GM12892 (cell line): ENCODE data around the gene JMJD4.

Experiments used
- DNase-seq: peaks from one replicate; pipeline ENCODE4 v3.0.0; 2011; ENCODE audit not compliant: insufficient read length
- FAIRE-seq: peaks from 2 replicates; lab custom pipeline; 2011; peaks lifted over from hg19 to GRCh38; lab: Jason Lieb, UNC
- POLR2A ChIP-seq: IDR thresholded peaks from 2 replicates; pipeline ENCODE4 v1.6.1; 2011; ENCODE audit warnings: low read depth, low read length, control low read depth
- POLR2AphosphoS5 ChIP-seq: IDR thresholded peaks from 2 replicates; pipeline ENCODE4 v1.6.1; 2011; ENCODE audit warnings: low read depth, low read length, control low read depth
- TAF1 ChIP-seq: IDR thresholded peaks from 2 replicates; pipeline ENCODE4 v1.6.1; 2011; ENCODE audit warnings: low read depth, mild to moderate bottlenecking, control low read depth, low read length, borderline replicate concordance

The JMJD4 gene

GRCh38 chr1:227735539-227736285 lies 610 bp upstream of the JMJD4 start:
- FAIRE-seq (peak; percentile 67), DNase-seq (no peak)
- no peak for TF ChIP-seq POLR2AphosphoS5
- TF ChIP-seq POLR2A, result no peak
- no peak for TF ChIP-seq TAF1

DNA sequence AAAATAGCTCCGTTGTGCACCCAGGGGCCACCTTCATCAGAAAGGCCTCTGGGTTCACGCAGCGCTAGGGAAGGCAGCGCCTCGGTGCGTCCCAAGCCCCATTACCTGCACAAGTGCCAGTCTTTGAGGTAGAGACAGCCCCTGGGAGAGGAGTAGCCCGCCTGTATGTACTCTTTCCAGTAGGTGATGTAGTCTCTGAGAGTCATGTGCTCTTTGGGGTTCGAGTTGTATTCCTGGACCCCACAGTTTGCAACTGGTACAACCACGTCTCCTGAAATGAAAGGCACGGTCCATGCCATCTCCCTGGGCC lies 601 bp downstream of the JMJD4 start:
- TF ChIP-seq POLR2A (no peak), POLR2AphosphoS5 (no peak), TAF1 (no peak)
- DNase-seq (no peak), FAIRE-seq (peak; percentile 36)

DNA sequence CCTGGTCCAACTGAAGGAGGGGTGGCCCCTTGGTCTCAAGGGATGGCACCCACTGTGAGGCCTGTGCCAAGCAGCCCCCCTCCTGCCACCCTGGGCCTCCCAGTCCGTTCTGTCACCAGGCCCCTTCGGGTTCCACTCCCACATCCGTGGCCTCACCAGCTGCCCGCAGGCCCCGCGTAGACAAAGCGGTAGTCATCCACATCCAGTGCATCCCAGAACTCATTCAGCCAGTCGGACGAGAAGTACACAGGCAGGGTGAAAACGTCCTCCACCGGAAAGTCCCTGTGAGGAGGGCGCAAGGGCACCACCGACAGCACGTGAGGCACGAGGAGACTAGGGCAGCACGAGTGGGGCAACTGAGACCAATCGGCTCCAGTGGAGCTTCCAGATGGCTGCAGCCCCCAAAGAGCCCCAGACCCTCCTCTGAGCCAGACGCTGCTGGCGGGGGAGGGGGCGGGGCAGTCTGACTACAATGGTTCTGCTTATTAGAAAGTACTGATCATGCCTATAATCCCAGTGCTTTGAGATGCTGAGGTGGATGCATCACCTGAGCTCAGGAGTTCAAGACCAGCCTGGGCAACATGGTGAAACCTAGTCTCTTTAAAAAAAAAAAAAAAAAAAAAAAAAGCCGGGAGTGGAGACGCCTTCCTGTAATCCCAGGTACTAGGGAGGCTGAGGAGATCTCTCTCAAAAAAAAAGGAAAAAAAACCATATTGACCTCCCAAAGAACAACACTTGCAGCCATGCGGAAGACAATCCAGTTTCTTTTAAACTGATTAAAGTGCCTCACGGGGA lies 1.2 kb downstream of the JMJD4 start:
- DNase-seq (no peak), FAIRE-seq (no peak)

DNA sequence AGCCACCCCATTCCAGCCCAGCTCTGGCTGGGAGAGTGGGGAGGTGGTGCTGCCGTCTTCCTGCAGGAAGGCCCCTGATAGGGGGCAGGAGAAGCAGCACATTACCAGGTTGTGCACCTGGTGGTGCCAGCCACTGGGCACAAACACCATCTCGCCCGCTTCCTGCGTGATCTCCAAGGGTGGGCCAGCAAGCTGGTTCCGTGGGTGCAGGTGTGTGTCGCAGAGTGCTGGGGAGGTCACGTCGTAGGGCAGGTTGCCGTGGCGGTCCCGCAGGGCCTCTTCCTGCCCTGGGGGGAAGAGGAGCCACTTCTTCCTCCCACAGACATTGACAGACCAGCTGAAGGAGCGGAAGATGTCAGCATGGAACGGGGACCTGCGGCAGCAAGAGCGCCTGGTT lies 1.8 kb downstream of the JMJD4 start:
- no peak for TF ChIP-seq POLR2AphosphoS5
- DNase-seq, result no peak
- FAIRE-seq, result no peak

More for the DNA sequence above, 1.2 kb downstream of the JMJD4 start:
- TF ChIP-seq POLR2A (no peak), POLR2AphosphoS5 (no peak), TAF1 (no peak)

- TF ChIP-seq TAF1, result no peak
- TF ChIP-seq POLR2A, result no peak
- FAIRE-seq (no peak), DNase-seq (no peak)
Observed at GRCh38 chr1:227732586-227733308, 2.4 kb downstream of the JMJD4 start.

- TF ChIP-seq POLR2AphosphoS5 (no peak), TAF1 (no peak), POLR2A (no peak; the same call in 1 of the 2 replicates)
- FAIRE-seq (no peak), DNase-seq (no peak)
Observed at GRCh38 chr1:227731696-227732585, 3.2 kb downstream of the JMJD4 start.

DNA sequence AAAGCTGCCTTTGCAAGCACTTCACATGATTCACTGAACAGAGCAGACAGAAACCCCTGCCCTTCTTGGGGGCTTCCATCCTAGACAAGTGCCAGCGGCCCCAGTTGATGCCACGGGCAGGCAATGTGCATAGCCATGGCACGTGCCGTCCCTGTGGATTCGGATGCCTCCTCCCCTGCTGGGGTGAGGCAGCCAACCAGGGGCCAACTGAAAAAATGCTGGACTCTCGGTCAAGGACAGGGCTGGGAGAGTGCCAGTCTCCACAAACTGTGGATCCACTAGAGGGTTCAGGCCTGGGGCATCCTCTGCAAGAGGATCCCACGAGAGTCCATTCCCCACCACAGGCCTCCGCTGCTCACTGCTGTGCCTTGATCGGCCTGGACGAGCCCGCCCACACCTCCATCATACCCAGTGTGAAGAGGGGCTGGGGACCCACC lies 3.8 kb downstream of the JMJD4 start:
- TF ChIP-seq POLR2AphosphoS5 (no peak), TAF1 (no peak), POLR2A (no peak)
- FAIRE-seq (no peak), DNase-seq (no peak)

DNA sequence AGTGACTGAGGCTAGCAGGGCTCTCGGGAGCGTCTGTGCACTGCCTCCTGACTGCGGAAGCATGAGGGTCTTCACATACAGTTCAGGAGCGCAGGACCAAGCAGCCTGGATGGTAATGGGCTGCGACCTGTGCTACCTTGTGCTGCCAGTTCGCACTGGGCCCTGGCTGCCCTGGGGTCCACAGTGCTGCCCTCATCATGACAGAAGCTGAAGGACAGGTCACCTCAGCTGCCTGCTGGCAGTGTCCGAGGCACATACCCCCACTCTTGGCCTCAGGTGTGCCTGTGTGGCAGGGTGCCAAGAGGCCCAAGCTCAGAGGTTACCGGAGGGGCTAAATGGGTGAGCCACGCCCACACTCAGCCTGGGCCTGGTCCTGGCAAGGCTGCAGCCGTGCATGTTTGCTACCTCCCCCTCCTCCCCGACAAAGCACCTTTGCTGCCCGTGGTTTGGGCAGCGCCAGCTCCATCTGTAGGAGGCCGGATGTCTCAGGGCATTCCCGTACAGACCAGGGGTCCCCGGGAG lies 4.4 kb downstream of the JMJD4 start:
- DNase-seq, result no peak
- TF ChIP-seq POLR2A, result no peak
- no peak for FAIRE-seq

- TF ChIP-seq POLR2AphosphoS5, result peak; percentile 34
- TF ChIP-seq POLR2A, result peak; percentile 42; the same call in 1 of the 2 replicates
- TF ChIP-seq TAF1, result no peak
- DNase-seq (no peak), FAIRE-seq (no peak)
Observed at GRCh38 chr1:227729881-227730629, 5.0 kb downstream of the JMJD4 start.
